ENCODE data around the gene MAPRE2.

MAPRE2 gene

GRCh38 chr18:35122586-35123224 is 81.5 kb downstream of the MAPRE2 start:
- Histone ChIP-seq H3K9ac (ENCODE audit: insufficient read length, low read depth) (no peak overlapping the region), H3K4me3 (ENCODE audit: insufficient read length, low read depth) (no peak overlapping the region), H3K9me3 (ENCODE audit: insufficient read depth, low read length) (no peaks in the 10 kb centered on the region), H3K36me3 (ENCODE audit: insufficient read depth, insufficient read length, low read length) (peaks cover 5% of the 10 kb centered on the region), H3K4me1 (ENCODE audit: insufficient read depth, insufficient read length) (peaks cover 7% of the 10 kb centered on the region), H3K27me3 (ENCODE audit: insufficient read depth, insufficient read length) (no peaks in the 10 kb centered on the region)
- no peak for DNase-seq (ENCODE audit: low read depth, low spot score)
- TF ChIP-seq YY1 (IDR thresholded peaks at IDR 0.05; ENCODE audit: insufficient read depth, insufficient read length) (no peak), SUZ12 (IDR thresholded peaks at IDR 0.05; ENCODE audit: extremely low read depth, insufficient read depth, insufficient read length) (no peak), ZNF274 (IDR thresholded peaks at IDR 0.05; ENCODE audit: low read depth, low read length) (no peak)

- Histone ChIP-seq H3K36me3 (ENCODE audit: insufficient read depth, insufficient read length, low read length) (peaks cover 10% of the 10 kb centered on the region), H3K27me3 (ENCODE audit: insufficient read depth, insufficient read length) (no peaks in the 10 kb centered on the region), H3K9me3 (ENCODE audit: insufficient read depth, low read length) (no peaks in the 10 kb centered on the region), H3K4me3 (ENCODE audit: insufficient read length, low read depth) (no peak overlapping the region), H3K4me1 (ENCODE audit: insufficient read depth, insufficient read length) (peaks cover 3% of the 10 kb centered on the region), H3K9ac (ENCODE audit: insufficient read length, low read depth) (no peak overlapping the region)
- no peak for TF ChIP-seq YY1 (IDR thresholded peaks at IDR 0.05; ENCODE audit: insufficient read depth, insufficient read length)
- no peak for TF ChIP-seq SUZ12 (IDR thresholded peaks at IDR 0.05; ENCODE audit: extremely low read depth, insufficient read depth, insufficient read length)
- TF ChIP-seq ZNF274 (IDR thresholded peaks at IDR 0.05; ENCODE audit: low read depth, low read length): no peak
- no peak for DNase-seq (ENCODE audit: low read depth, low spot score)
Measured at GRCh38 chr18:35123811-35124210, 82.6 kb downstream of the MAPRE2 start.

DNA sequence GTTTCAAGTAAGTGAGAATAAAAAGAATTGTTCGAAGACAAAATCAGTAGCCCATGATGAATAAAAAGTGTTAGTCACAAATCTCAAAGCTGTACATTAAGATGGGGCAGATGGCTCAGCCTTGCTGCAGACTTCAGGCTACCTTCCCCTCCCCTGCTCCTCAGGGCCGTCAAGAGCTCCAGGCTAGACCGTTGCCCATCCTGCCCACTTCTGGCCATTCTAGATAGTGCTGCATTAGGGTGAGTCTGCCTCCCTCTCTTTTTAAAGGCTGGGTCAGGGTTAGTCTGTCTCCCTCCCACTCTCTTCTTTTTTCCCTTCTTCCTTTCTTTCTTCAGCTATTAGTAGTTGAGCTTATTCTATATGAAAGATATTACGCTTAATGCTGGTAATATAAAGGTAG is 86.0 kb downstream of the MAPRE2 start:
- no peak overlapping the region for H3K9ac ChIP-seq (ENCODE audit: insufficient read length, low read depth)
- no peak overlapping the region for H3K4me3 ChIP-seq (ENCODE audit: insufficient read length, low read depth)
- H3K9me3 ChIP-seq (ENCODE audit: insufficient read depth, low read length): no peaks in the 10 kb centered on the region
- DNase-seq (ENCODE audit: low read depth, low spot score): no peak
- no peaks in the 10 kb centered on the region for H3K27me3 ChIP-seq (ENCODE audit: insufficient read depth, insufficient read length)
- TF ChIP-seq YY1 (IDR thresholded peaks at IDR 0.05; ENCODE audit: insufficient read depth, insufficient read length) (no peak), ZNF274 (IDR thresholded peaks at IDR 0.05; ENCODE audit: low read depth, low read length) (no peak), SUZ12 (IDR thresholded peaks at IDR 0.05; ENCODE audit: extremely low read depth, insufficient read depth, insufficient read length) (no peak)
- H3K36me3 ChIP-seq (ENCODE audit: insufficient read depth, insufficient read length, low read length): peaks cover 15% of the 10 kb centered on the region
- H3K4me1 ChIP-seq (ENCODE audit: insufficient read depth, insufficient read length): peaks cover 3% of the 10 kb centered on the region

- no peaks in the 10 kb centered on the region for H3K4me1 ChIP-seq (ENCODE audit: insufficient read depth, insufficient read length)
- H3K4me3 ChIP-seq (ENCODE audit: insufficient read length, low read depth): no peak overlapping the region
- no peak for TF ChIP-seq YY1 (IDR thresholded peaks at IDR 0.05; ENCODE audit: insufficient read depth, insufficient read length)
- no peak for TF ChIP-seq SUZ12 (IDR thresholded peaks at IDR 0.05; ENCODE audit: extremely low read depth, insufficient read depth, insufficient read length)
- no peak for TF ChIP-seq ZNF274 (IDR thresholded peaks at IDR 0.05; ENCODE audit: low read depth, low read length)
- no peaks in the 10 kb centered on the region for H3K9me3 ChIP-seq (ENCODE audit: insufficient read depth, low read length)
- H3K9ac ChIP-seq (ENCODE audit: insufficient read length, low read depth): no peak overlapping the region
- no peaks in the 10 kb centered on the region for H3K27me3 ChIP-seq (ENCODE audit: insufficient read depth, insufficient read length)
- DNase-seq (ENCODE audit: low read depth, low spot score): no peak
- H3K36me3 ChIP-seq (ENCODE audit: insufficient read depth, insufficient read length, low read length): peaks cover 28% of the 10 kb centered on the region
Measured at GRCh38 chr18:35128675-35129074, 87.5 kb downstream of the MAPRE2 start.

GRCh38 chr18:35130236-35130635 is 89.0 kb downstream of the MAPRE2 start:
- Histone ChIP-seq H3K36me3 (ENCODE audit: insufficient read depth, insufficient read length, low read length) (peaks cover 29% of the 10 kb centered on the region), H3K27me3 (ENCODE audit: insufficient read depth, insufficient read length) (no peaks in the 10 kb centered on the region), H3K9ac (ENCODE audit: insufficient read length, low read depth) (no peak overlapping the region), H3K4me1 (ENCODE audit: insufficient read depth, insufficient read length) (no peaks in the 10 kb centered on the region), H3K4me3 (ENCODE audit: insufficient read length, low read depth) (no peak overlapping the region), H3K9me3 (ENCODE audit: insufficient read depth, low read length) (no peaks in the 10 kb centered on the region)
- DNase-seq (ENCODE audit: low read depth, low spot score): no peak
- TF ChIP-seq YY1 (IDR thresholded peaks at IDR 0.05; ENCODE audit: insufficient read depth, insufficient read length) (no peak), ZNF274 (IDR thresholded peaks at IDR 0.05; ENCODE audit: low read depth, low read length) (no peak), SUZ12 (IDR thresholded peaks at IDR 0.05; ENCODE audit: extremely low read depth, insufficient read depth, insufficient read length) (no peak)

- no peak overlapping the region for H3K9ac ChIP-seq (ENCODE audit: insufficient read length, low read depth)
- H3K27me3 ChIP-seq (ENCODE audit: insufficient read depth, insufficient read length): no peaks in the 10 kb centered on the region
- no peak overlapping the region for H3K4me3 ChIP-seq (ENCODE audit: insufficient read length, low read depth)
- no peaks in the 10 kb centered on the region for H3K4me1 ChIP-seq (ENCODE audit: insufficient read depth, insufficient read length)
- H3K36me3 ChIP-seq (ENCODE audit: insufficient read depth, insufficient read length, low read length): peaks cover 37% of the 10 kb centered on the region
- no peak for DNase-seq (ENCODE audit: low read depth, low spot score)
- TF ChIP-seq ZNF274 (IDR thresholded peaks at IDR 0.05; ENCODE audit: low read depth, low read length) (no peak), YY1 (IDR thresholded peaks at IDR 0.05; ENCODE audit: insufficient read depth, insufficient read length) (no peak), SUZ12 (IDR thresholded peaks at IDR 0.05; ENCODE audit: extremely low read depth, insufficient read depth, insufficient read length) (no peak)
- H3K9me3 ChIP-seq (ENCODE audit: insufficient read depth, low read length): no peaks in the 10 kb centered on the region
Measured at GRCh38 chr18:35131387-35132020, 90.3 kb downstream of the MAPRE2 start.

DNA sequence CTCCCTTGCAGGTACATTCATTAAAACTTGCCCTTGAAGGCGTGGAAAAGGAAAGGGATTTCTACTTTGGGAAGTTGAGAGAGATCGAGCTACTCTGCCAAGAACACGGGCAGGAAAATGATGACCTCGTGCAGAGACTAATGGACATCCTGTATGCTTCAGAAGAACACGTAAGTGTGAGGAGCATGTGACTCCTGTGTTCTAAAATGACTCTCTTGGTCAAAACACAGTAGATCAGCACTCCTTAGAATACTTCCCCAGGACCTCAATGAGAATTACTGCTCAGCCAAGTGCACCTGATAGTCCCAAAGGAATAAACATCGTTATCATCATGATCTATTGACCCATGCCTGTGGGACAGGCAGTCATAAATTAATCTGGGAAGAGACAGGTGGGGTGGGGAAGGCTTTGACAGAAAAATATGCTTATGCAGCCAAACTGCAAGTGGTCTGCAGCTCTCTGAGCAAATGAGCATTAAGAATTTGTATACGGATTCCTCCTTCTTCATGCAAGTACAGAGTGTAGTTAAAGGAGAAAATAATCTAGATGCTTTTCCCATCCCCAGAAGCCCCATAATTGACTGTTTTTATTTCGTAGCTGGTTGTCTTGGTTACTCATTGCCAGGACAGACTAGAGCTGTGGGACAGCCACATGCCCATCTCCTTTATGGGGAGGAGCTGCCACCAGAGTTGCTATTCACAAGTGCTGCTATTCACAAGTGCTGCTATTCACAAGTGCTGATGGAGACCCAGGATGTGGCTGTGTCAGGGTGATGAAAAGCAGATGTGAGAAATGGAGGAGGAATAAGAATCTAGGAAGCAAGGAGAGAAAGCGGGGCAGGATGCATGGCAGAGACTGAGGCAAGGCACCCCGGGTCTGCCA is 91.0 kb downstream of the MAPRE2 start:
- Histone ChIP-seq H3K27me3 (ENCODE audit: insufficient read depth, insufficient read length) (no peaks in the 10 kb centered on the region), H3K9me3 (ENCODE audit: insufficient read depth, low read length) (no peaks in the 10 kb centered on the region), H3K9ac (ENCODE audit: insufficient read length, low read depth) (no peak overlapping the region), H3K4me1 (ENCODE audit: insufficient read depth, insufficient read length) (no peaks in the 10 kb centered on the region), H3K36me3 (ENCODE audit: insufficient read depth, insufficient read length, low read length) (peaks cover 33% of the 10 kb centered on the region), H3K4me3 (ENCODE audit: insufficient read length, low read depth) (no peak overlapping the region)
- DNase-seq (ENCODE audit: low read depth, low spot score): no peak
- TF ChIP-seq ZNF274 (IDR thresholded peaks at IDR 0.05; ENCODE audit: low read depth, low read length) (no peak), YY1 (IDR thresholded peaks at IDR 0.05; ENCODE audit: insufficient read depth, insufficient read length) (no peak), SUZ12 (IDR thresholded peaks at IDR 0.05; ENCODE audit: extremely low read depth, insufficient read depth, insufficient read length) (no peak)

Data from NT2/D1 (cell line).